Measurements from ENCODE around the gene C17orf114.

The C17orf114 gene

GRCh38 chr17:4846635-4847390, 44.7 kb upstream of the C17orf114 start:
- H3K27ac ChIP-seq (ENCODE audit: low read length), result no peak overlapping the region
- H3K79me2 ChIP-seq (ENCODE audit: low read length), result peaks cover 29% of the 10 kb centered on the region
- H3K4me2 ChIP-seq (ENCODE audit: low read length), result no peak overlapping the region
- no peak overlapping the region for H3K4me3 ChIP-seq (ENCODE audit: low read length)
- H3K27me3 ChIP-seq (ENCODE audit: low read depth, low read length), result no peaks in the 10 kb centered on the region
- H2AFZ ChIP-seq (ENCODE audit: low read depth, low read length), result no peak overlapping the region
- peaks cover 2% of the 10 kb centered on the region for H3K36me3 ChIP-seq (replicated peaks; ENCODE audit: low read depth, low read length)
- no peak overlapping the region for H3K9ac ChIP-seq (ENCODE audit: low read length)
- TF ChIP-seq CTCF (IDR thresholded peaks at IDR 0.05; ENCODE audit: low read depth, low read length) (no peak), EZH2phosphoT487 (IDR thresholded peaks at IDR 0.05; ENCODE audit: low read depth) (no peak)
- H3K9me3 ChIP-seq (ENCODE audit: insufficient read depth, low read length), result no peaks in the 10 kb centered on the region
- peaks cover 11% of the 10 kb centered on the region; the same call in 1 of the 2 replicates for H4K20me1 ChIP-seq (ENCODE audit: insufficient read depth, low read length)
- H3K4me1 ChIP-seq (ENCODE audit: low read length), result peaks cover 19% of the 10 kb centered on the region

DNA sequence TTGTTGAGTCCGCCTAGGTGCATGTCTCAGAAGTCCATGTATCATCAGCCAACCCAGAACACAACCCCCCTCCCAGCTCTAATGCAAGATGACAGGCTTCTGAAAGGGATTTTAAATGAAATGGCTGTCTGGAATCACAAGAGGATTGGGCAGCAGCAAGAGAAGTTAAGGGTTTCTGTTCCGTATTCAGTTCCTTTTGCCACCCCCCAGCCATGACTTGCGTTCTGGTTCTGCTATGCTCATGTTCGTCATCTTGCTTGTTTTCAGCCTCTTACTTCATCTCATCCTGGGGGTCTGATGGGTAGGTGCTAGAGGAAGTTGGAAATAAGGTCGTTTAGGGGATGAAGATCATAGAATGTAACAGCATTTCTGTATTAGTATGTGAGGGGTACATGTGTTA, 43.0 kb upstream of the C17orf114 start:
- TF ChIP-seq CTCF (IDR thresholded peaks at IDR 0.05; ENCODE audit: low read depth, low read length) (no peak), EZH2phosphoT487 (IDR thresholded peaks at IDR 0.05; ENCODE audit: low read depth) (no peak)
- peak overlapping the region; percentile 83 for H3K4me2 ChIP-seq (ENCODE audit: low read length)
- peak overlapping the region; percentile 50 for H3K4me3 ChIP-seq (ENCODE audit: low read length)
- no peaks in the 10 kb centered on the region for H3K9me3 ChIP-seq (ENCODE audit: insufficient read depth, low read length)
- peaks cover 2% of the 10 kb centered on the region for H3K36me3 ChIP-seq (replicated peaks; ENCODE audit: low read depth, low read length)
- peaks cover 19% of the 10 kb centered on the region for H3K4me1 ChIP-seq (ENCODE audit: low read length)
- H3K9ac ChIP-seq (ENCODE audit: low read length), result peak overlapping the region; percentile 44; the same call in 1 of the 2 replicates
- no peak overlapping the region for H2AFZ ChIP-seq (ENCODE audit: low read depth, low read length)
- peak overlapping the region; percentile 78 for H3K27ac ChIP-seq (ENCODE audit: low read length)
- peaks cover 16% of the 10 kb centered on the region; the same call in 1 of the 2 replicates for H4K20me1 ChIP-seq (ENCODE audit: insufficient read depth, low read length)
- H3K79me2 ChIP-seq (ENCODE audit: low read length), result peaks cover 41% of the 10 kb centered on the region
- H3K27me3 ChIP-seq (ENCODE audit: low read depth, low read length), result no peaks in the 10 kb centered on the region

DNA sequence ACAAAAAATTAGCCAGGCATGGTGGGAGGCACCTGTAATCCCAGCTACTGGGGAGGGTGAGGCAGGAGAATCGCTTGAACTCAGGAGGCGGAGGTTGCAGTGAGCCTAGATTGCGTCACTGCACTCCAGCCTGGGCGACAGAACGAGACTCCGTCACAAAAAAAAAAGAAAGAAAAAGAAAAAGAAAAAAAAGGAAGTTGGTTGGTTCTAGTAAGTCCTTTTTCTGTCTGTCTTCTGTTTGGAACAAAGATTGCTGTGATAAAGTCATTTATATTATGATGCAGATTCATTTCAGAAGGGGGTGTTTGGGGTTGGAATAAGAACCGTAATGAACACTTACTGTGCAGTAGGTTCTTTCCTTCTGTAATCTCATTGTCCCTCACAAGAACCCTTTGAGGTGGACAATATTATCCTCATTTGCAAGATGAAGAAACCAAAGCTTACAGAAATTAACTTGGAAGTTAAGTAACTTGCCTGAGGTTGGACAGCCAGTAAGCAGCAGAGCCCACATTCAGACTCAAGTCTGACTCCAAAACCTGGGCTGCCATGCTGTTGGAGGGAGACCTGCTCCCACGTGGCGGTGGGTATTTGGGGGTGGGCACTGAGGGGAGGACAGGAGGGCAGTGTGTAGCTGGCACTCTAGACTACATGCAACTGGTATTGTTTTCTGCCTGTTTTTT, 41.3 kb upstream of the C17orf114 start:
- Histone ChIP-seq H3K9ac (ENCODE audit: low read length) (no peak overlapping the region), H3K36me3 (replicated peaks; ENCODE audit: low read depth, low read length) (peaks cover 2% of the 10 kb centered on the region), H3K4me3 (ENCODE audit: low read length) (no peak overlapping the region), H3K27me3 (ENCODE audit: low read depth, low read length) (no peaks in the 10 kb centered on the region), H2AFZ (ENCODE audit: low read depth, low read length) (no peak overlapping the region), H3K4me1 (ENCODE audit: low read length) (peaks cover 19% of the 10 kb centered on the region), H3K9me3 (ENCODE audit: insufficient read depth, low read length) (no peaks in the 10 kb centered on the region), H3K4me2 (ENCODE audit: low read length) (no peak overlapping the region), H4K20me1 (ENCODE audit: insufficient read depth, low read length) (peaks cover 17% of the 10 kb centered on the region; the same call in 1 of the 2 replicates), H3K27ac (ENCODE audit: low read length) (no peak overlapping the region), H3K79me2 (ENCODE audit: low read length) (peaks cover 52% of the 10 kb centered on the region)
- TF ChIP-seq EZH2phosphoT487 (IDR thresholded peaks at IDR 0.05; ENCODE audit: low read depth), result no peak

GRCh38 chr17:4842376-4842775, 40.2 kb upstream of the C17orf114 start:
- Histone ChIP-seq H3K4me1 (ENCODE audit: low read length) (peaks cover 19% of the 10 kb centered on the region), H3K4me3 (ENCODE audit: low read length) (no peak overlapping the region), H3K79me2 (ENCODE audit: low read length) (peaks cover 59% of the 10 kb centered on the region), H3K27ac (ENCODE audit: low read length) (no peak overlapping the region), H3K27me3 (ENCODE audit: low read depth, low read length) (no peaks in the 10 kb centered on the region), H3K4me2 (ENCODE audit: low read length) (no peak overlapping the region), H2AFZ (ENCODE audit: low read depth, low read length) (no peak overlapping the region), H3K9me3 (ENCODE audit: insufficient read depth, low read length) (no peaks in the 10 kb centered on the region), H3K9ac (ENCODE audit: low read length) (no peak overlapping the region), H4K20me1 (ENCODE audit: insufficient read depth, low read length) (peaks cover 19% of the 10 kb centered on the region; the same call in 1 of the 2 replicates), H3K36me3 (replicated peaks; ENCODE audit: low read depth, low read length) (peaks cover 2% of the 10 kb centered on the region)
- TF ChIP-seq EZH2phosphoT487 (IDR thresholded peaks at IDR 0.05; ENCODE audit: low read depth) (no peak), CTCF (IDR thresholded peaks at IDR 0.05; ENCODE audit: low read depth, low read length) (no peak)
